Measurements from ENCODE around the gene MUC22. TPM values are rescaled to one million over a fixed set of nuclear protein-coding genes. Genes with fewer than 3 reads are reported as not detected.
"Not testable (repeated sequence)": the region's sequence is repeated elsewhere in the genome, so short reads cannot be mapped to it uniquely, and the experiment has no call there.

Gene MUC22
- polyA plus RNA-seq, 2 of the 4 experiments (the other 2 are of a cell fraction): not detected

- 56% methylated on average over 4 of the region's 4 CpGs for WGBS (ENCODE audit: missing lambda C conversion rate)
- Histone ChIP-seq H3K4me2 (no peak overlapping the region), H3K4me1 (peaks cover 3% of the 10 kb centered on the region; the same call in 1 of the 3 replicates), H3K27ac (no peak overlapping the region), H3K9me3 (no peaks in the 10 kb centered on the region), H3K4me3 (no peak overlapping the region)
- FAIRE-seq (no peak), ATAC-seq (no peak), DNase-seq (ENCODE audit: low read depth in 1 of 2, low spot score in 1 of 2) (no peak)
- ChIA-PET CTCF (interaction anchor here (0.9 to 1.1 kb wide), 4 partner anchors 38 to 134 kb away, joined by 3 to 6 read pairs (median 4); partner anchors contain the start of gene VARS2), POLR2A (no interaction called here)
- no peak for TF ChIP-seq ZFP36 (IDR thresholded peaks at IDR 0.05; ENCODE audit: borderline replicate concordance, partially characterized antibody)
- TF ChIP-seq CTCF (IDR thresholded peaks at IDR 0.05): no peak
- no peak for TF ChIP-seq HOXA7 (CRISPR knock-in tag; IDR thresholded peaks at IDR 0.05)
- no peak for TF ChIP-seq HDAC2 (IDR thresholded peaks at IDR 0.05)
- no peak for TF ChIP-seq USF2 (IDR thresholded peaks at IDR 0.05)
- no peak for TF ChIP-seq RARB (CRISPR knock-in tag; IDR thresholded peaks at IDR 0.05)
- no peak for TF ChIP-seq HES2 (IDR thresholded peaks at IDR 0.05)
- no peak for TF ChIP-seq ZC3H11A (IDR thresholded peaks at IDR 0.05)
- TF ChIP-seq RCOR1 (IDR thresholded peaks at IDR 0.05; ENCODE audit: low read depth, low read length): no peak
- TF ChIP-seq JUNB (IDR thresholded peaks at IDR 0.05): no peak
These were observed 37.8 kb downstream of the MUC22 start for GRCh38 chr6:31048099-31048498.

- ATAC-seq (no peak), DNase-seq (ENCODE audit: low read depth in 1 of 2, low spot score in 1 of 2) (no peak), FAIRE-seq (no peak)
- CTCF ChIA-PET: interaction anchor here (0.7 to 3.1 kb wide), 2 partner anchors 135 to 223 kb away, joined by 3 to 17 read pairs; partner anchors contain the start of gene VARS2
- Histone ChIP-seq H3K4me2 (no peak overlapping the region), H3K4me3 (no peak overlapping the region), H3K4me1 (peaks cover 3% of the 10 kb centered on the region; the same call in 1 of the 3 replicates), H3K9me3 (no peaks in the 10 kb centered on the region), H3K27ac (no peak overlapping the region)
- POLR2A ChIA-PET: no interaction called here
- TF ChIP-seq TFCP2L1 (CRISPR knock-in tag; IDR thresholded peaks at IDR 0.05): no peak
- TF ChIP-seq MYC (IDR thresholded peaks at IDR 0.05; ENCODE audit: borderline replicate concordance, low read length): no peak
- TF ChIP-seq ELK1 (IDR thresholded peaks at IDR 0.05; ENCODE audit: low read depth, low read length): no peak
- TF ChIP-seq E2F6 (IDR thresholded peaks at IDR 0.05; ENCODE audit: borderline replicate concordance, low read depth): no peak
- no peak for TF ChIP-seq ZFP36 (IDR thresholded peaks at IDR 0.05; ENCODE audit: borderline replicate concordance, partially characterized antibody)
- no peak for TF ChIP-seq REST (IDR thresholded peaks at IDR 0.05)
- TF ChIP-seq MAZ (IDR thresholded peaks at IDR 0.05; ENCODE audit: borderline replicate concordance, low read depth, low read length): no peak
- TF ChIP-seq ZNF302 (CRISPR knock-in tag; IDR thresholded peaks at IDR 0.05): no peak
- no peak for TF ChIP-seq EP300 (IDR thresholded peaks at IDR 0.05)
- no peak for TF ChIP-seq TP53 (CRISPR knock-in tag; IDR thresholded peaks at IDR 0.05)
- TF ChIP-seq RARB (CRISPR knock-in tag; IDR thresholded peaks at IDR 0.05): no peak
- no peak for TF ChIP-seq HOXB13 (CRISPR knock-in tag; IDR thresholded peaks at IDR 0.05; ENCODE audit: low read depth)
- no peak for TF ChIP-seq HES2 (IDR thresholded peaks at IDR 0.05)
- no peak for TF ChIP-seq HDAC2 (IDR thresholded peaks at IDR 0.05)
- TF ChIP-seq CBX2 (IDR thresholded peaks at IDR 0.05; ENCODE audit: borderline replicate concordance, low read depth): no peak
- TF ChIP-seq PBX3 (IDR thresholded peaks at IDR 0.05): no peak
- TF ChIP-seq MAX (IDR thresholded peaks at IDR 0.05): no peak
- no peak for TF ChIP-seq FOSB (CRISPR knock-in tag; IDR thresholded peaks at IDR 0.05)
- WGBS (ENCODE audit: missing lambda C conversion rate): 85% methylated on average over 6 of the region's 6 CpGs
These were observed 39.2 kb downstream of the MUC22 start for GRCh38 chr6:31049518-31049917.

- H3K4me1 ChIP-seq: peaks cover 10% of the 10 kb centered on the region
- POLR2A ChIA-PET; H3K4me3 ChIP-seq; H3K9me3 ChIP-seq; H3K4me2 ChIP-seq; FAIRE-seq; ATAC-seq; DNase-seq (ENCODE audit: low read depth in 1 of 2, low spot score in 1 of 2); H3K27ac ChIP-seq: not testable (repeated sequence)
- 90% methylated on average over 4 of the region's 4 CpGs for WGBS (ENCODE audit: missing lambda C conversion rate)
- CTCF ChIA-PET: interaction anchor here (1.0 kb wide), 1 partner anchor 137 kb away, joined by 3 read pairs; no protein-coding TSS in a partner anchor
These were observed 42.9 kb downstream of the MUC22 start for GRCh38 chr6:31053187-31053586.

All from A549 (cell line).